Immature natural killer cell (primary cell): Measurements from ENCODE around the gene PLAAT1. TPM values are rescaled to one million over a fixed set of nuclear protein-coding genes. Genes with fewer than 3 reads are reported as not detected.

ENCODE experiments used
- DNase-seq, 3 donors: peaks; one replicate each; pipeline ENCODE4 v3.0.0; 2022; ENCODE audit warnings: mixed read lengths in 1 of 3
- H3K27ac Mint-ChIP-seq, 6 donors: one replicate each; pipeline ENCODE4 v1.8.0; 2020; ENCODE audit warnings: mixed read lengths in 6 of 6, mild to moderate bottlenecking in 5 of 6, inconsistent platforms in 4 of 6, moderate library complexity in 3 of 6
- H3K27me3 Mint-ChIP-seq, 3 donors: one replicate each; pipeline ENCODE4 v1.8.0; 2020 to 2021; ENCODE audit warnings: low read depth in 3 of 3, mild to moderate bottlenecking in 3 of 3, mixed read lengths in 3 of 3, moderate library complexity in 3 of 3, inconsistent platforms in 1 of 3
- H3K36me3 Mint-ChIP-seq, 3 donors: one replicate each; pipeline ENCODE4 v1.8.0; 2020; ENCODE audit warnings: mixed read lengths in 3 of 3, inconsistent platforms in 2 of 3, mild to moderate bottlenecking in 2 of 3
- H3K4me1 Mint-ChIP-seq, 2 donors: one replicate each; pipeline ENCODE4 v1.8.0; 2020; ENCODE audit warnings: inconsistent platforms in 2 of 2, mild to moderate bottlenecking in 2 of 2, mixed read lengths in 2 of 2, moderate library complexity in 1 of 2
- H3K4me3 Mint-ChIP-seq, 5 donors: one replicate each; pipeline ENCODE4 v1.8.0; 2020; ENCODE audit warnings: mild to moderate bottlenecking in 5 of 5, mixed read lengths in 5 of 5, inconsistent platforms in 3 of 5, moderate library complexity in 3 of 5
- H3K9me3 Mint-ChIP-seq, 6 donors: one replicate each; pipeline ENCODE4 v1.8.0; 2020; ENCODE audit warnings: mild to moderate bottlenecking in 6 of 6, mixed read lengths in 6 of 6, inconsistent platforms in 4 of 6, moderate library complexity in 3 of 6
- polyA plus RNA-seq, 3 donors: library from polyadenylated mRNA; unstranded; fragments of 300-500 nt; fragmentation: Illumina TruSeq; gene quantifications; one replicate each; pipeline ENCODE4 v1.2.3, GENCODE V29; 2021

Gene PLAAT1
- polyA plus RNA-seq, 3 donors from 2014 or later = 0.32 TPM; not detected in 2

DNA sequence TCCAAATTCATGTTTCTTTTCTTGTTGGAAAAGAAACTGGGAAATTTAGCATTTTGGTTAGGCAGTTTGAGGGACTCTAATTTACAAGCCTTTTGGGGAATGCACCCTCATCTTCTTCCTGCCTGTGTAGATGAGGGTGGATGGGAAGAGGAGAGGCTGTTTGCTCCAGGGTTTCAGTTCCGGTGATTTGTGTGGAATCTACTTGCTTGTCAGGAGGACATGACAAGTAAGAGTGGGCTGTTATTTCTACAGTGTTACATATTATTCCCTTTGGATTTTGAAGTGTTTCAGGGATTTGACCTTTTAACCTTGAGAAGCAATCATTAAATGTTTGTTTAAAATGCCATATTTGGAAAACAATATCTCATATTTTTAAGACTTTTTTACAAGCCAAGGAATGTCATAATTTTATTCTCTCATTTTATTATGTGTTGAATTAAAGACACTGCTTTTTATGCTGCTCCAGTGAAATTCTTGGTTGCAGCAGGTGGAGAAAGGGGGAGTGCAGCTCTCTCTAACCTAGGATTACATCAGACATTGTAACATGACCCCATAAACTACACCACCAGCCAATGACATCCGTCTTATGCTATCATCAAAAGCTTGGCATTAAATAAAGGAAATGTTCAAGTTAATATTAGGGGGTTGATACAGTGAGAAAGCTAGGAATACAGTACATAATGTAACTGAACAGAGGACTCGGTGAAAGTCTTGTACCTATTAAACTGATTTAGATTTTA lies 30.2 kb downstream of the PLAAT1 start:
- Mint-ChIP-seq H3K27ac (no peak overlapping the region), H3K9me3 (peaks cover 0 to 6% (median 0%) of the 10 kb centered on the region in 6 donors), H3K27me3 (peaks cover 0 to 2% (median 0%) of the 10 kb centered on the region in 3 donors), H3K4me3 (no peak overlapping the region), H3K36me3 (no peaks in the 10 kb centered on the region), H3K4me1 (no peaks in the 10 kb centered on the region)
- DNase-seq = no peak

DNA sequence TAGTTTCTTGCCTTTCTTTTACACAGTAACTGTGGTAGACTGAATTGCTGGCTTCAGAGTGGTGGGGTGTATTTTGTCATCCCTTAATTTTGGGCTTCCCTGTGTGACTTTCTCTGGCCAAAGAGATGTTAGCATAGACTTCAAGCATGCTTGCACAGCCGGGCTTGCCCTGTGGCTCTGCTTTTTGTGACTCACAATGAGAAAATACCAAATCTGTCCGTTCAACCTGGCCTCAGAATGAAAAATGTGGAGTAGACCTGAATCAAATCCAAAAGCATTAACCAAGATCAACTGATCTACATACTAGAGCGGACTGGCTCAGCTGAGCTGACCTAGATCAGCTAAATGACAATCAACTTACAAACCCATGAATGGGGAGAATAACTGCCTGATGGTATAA lies 51.4 kb downstream of the PLAAT1 start:
- Mint-ChIP-seq H3K4me1 (no peaks in the 10 kb centered on the region), H3K9me3 (peaks cover 0 to 22% (median 6%) of the 10 kb centered on the region in 6 donors), H3K4me3 (no peak overlapping the region), H3K36me3 (no peaks in the 10 kb centered on the region), H3K27ac (no peak overlapping the region), H3K27me3 (no peaks in the 10 kb centered on the region)
- no peak for DNase-seq

DNA sequence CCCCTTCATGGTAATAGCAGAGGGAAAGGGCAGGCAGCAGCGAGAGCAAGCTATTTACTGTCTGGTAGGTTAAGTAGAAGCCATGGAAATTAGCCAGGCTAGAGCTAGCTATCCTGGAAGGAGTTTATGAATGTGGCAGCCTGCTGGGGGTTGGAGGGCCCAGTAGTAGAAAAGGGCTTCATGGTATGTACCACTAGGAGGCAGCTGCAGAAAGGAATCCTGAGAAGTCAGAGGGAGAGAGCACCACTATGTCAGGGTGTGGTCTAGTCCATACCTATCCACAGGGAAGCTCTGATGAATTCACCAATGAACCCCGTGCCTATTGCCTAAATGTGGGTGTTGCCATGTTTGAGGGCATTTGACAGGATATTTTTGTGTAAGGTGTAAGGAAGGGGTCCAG lies 55.0 kb downstream of the PLAAT1 start:
- no peak overlapping the region for H3K4me3 Mint-ChIP-seq
- H3K4me1 Mint-ChIP-seq = no peaks in the 10 kb centered on the region
- no peak overlapping the region for H3K27ac Mint-ChIP-seq
- peaks cover 0 to 9% (median 5%) of the 10 kb centered on the region in 6 donors for H3K9me3 Mint-ChIP-seq
- DNase-seq = no peak
- H3K27me3 Mint-ChIP-seq = no peaks in the 10 kb centered on the region
- H3K36me3 Mint-ChIP-seq = no peaks in the 10 kb centered on the region

DNA sequence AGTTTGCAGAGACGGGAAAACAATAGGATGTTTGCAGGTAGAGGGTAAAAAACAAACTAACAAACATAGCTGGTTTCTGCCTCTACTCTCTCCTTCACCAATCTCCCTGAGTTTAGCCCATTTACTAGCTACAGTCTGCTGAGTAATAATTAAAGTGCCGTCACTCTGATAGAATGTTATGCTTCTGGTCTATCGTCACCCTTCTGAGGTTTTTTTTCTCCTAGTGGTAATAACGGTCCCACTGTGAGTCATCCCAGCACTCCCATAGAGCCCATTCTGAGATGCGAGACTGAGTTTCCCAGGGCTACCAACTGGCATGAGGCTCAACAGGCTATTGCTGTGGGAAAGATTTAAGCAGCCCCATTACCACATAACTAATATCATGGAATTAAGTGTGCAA lies 56.4 kb downstream of the PLAAT1 start:
- Mint-ChIP-seq H3K4me3 (no peak overlapping the region), H3K36me3 (no peaks in the 10 kb centered on the region), H3K4me1 (no peaks in the 10 kb centered on the region)

DNA sequence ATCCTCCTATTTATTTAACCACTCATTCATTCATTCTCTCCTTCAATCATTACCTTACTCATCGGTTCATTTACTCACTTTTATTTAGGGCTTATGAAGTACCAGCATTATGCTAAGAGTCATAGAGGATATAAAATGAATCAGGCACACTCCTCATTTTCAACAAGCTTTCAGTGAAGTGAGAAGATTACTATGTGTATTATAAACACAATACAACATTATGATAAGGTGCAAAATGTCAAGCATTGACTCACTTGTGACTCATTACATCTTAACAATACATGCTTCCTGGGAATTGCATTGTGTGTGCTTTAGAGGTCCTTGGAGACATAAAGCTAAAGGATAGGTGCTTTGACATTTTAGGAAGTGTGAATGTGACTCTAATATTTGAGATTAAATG lies 60.4 kb downstream of the PLAAT1 start:
- no peaks in the 10 kb centered on the region for H3K36me3 Mint-ChIP-seq

More for the DNA sequence above, 56.4 kb downstream of the PLAAT1 start:
- Mint-ChIP-seq H3K9me3 (peaks cover 0 to 8% (median 3%) of the 10 kb centered on the region in 6 donors), H3K27me3 (no peaks in the 10 kb centered on the region), H3K27ac (no peak overlapping the region)
- no peak for DNase-seq

DNA sequence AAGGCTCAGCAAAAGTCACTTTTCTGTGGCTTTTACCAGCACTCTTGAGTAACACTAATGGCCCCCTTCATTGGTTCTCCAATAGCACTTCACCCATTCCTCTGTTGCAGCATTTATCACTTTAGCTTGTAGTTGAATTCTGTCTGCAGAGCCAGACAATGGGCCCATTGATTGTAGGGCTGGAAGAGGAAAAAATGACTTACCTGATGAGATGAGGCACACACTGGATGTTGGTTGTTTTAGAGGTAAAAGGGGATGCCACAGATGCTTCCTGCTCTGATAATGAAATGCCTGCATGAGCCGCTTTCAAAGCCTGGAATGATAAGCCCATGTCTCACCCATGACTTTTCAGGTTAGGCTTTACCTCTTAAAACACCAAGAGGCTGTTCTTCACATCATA lies 64.3 kb downstream of the PLAAT1 start:
- no peak overlapping the region for H3K4me3 Mint-ChIP-seq
- H3K27ac Mint-ChIP-seq = no peak overlapping the region
- DNase-seq = no peak
- H3K9me3 Mint-ChIP-seq = peaks cover 0 to 7% (median under 1%) of the 10 kb centered on the region in 6 donors
- H3K36me3 Mint-ChIP-seq = no peaks in the 10 kb centered on the region
- no peaks in the 10 kb centered on the region for H3K4me1 Mint-ChIP-seq
- peaks cover 0 to 2% (median under 1%) of the 10 kb centered on the region in 3 donors for H3K27me3 Mint-ChIP-seq

More for the DNA sequence above, 60.4 kb downstream of the PLAAT1 start:
- DNase-seq = no peak
- Mint-ChIP-seq H3K4me3 (no peak overlapping the region), H3K4me1 (no peaks in the 10 kb centered on the region), H3K9me3 (peaks cover 0 to 4% (median under 1%) of the 10 kb centered on the region in 6 donors), H3K27ac (no peak overlapping the region), H3K27me3 (no peaks in the 10 kb centered on the region)

DNA sequence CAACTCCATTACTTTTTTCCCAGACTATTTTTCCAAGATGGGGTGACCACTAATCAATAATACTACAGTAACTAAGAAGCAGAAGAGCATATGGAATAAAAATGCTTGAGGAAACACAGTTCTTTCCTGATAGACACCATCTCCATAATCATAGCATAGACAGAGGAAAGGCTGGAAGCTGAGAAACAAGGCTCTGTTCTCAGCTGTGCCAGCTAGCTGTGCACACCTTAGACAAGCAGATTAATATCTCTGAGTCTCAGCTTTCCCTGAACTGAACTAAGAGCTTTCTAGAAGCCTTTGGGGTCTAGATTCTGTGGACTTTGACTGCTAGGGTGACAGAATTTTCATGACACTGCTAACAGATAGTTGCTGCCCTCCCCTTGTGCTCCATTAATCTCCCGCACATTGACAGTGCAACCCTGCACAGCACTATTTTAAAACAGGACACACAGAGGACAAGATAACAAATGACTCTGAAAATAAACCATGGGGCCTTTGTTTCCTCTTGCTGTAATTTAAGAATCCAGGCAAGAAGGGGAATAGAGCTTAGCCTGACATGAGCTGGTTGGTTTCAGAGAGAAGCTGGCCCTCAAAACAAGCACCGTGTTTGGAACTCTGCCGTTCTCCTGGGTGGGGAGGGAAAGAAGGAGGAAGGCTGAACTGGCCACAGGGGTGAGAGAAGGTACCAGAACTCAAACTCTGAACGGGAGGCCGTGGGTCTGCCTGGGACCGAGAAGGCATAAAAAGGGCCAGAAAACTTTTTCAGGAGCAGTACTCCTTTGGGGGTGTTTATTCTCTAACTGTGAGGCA lies 70.1 kb downstream of the PLAAT1 start:
- Mint-ChIP-seq H3K27me3 (peaks cover 0 to 2% (median 1%) of the 10 kb centered on the region in 3 donors), H3K4me3 (no peak overlapping the region), H3K36me3 (no peaks in the 10 kb centered on the region), H3K4me1 (no peaks in the 10 kb centered on the region), H3K27ac (no peak overlapping the region), H3K9me3 (peaks cover 0 to 7% (median 0%) of the 10 kb centered on the region in 6 donors)
- DNase-seq = no peak

DNA sequence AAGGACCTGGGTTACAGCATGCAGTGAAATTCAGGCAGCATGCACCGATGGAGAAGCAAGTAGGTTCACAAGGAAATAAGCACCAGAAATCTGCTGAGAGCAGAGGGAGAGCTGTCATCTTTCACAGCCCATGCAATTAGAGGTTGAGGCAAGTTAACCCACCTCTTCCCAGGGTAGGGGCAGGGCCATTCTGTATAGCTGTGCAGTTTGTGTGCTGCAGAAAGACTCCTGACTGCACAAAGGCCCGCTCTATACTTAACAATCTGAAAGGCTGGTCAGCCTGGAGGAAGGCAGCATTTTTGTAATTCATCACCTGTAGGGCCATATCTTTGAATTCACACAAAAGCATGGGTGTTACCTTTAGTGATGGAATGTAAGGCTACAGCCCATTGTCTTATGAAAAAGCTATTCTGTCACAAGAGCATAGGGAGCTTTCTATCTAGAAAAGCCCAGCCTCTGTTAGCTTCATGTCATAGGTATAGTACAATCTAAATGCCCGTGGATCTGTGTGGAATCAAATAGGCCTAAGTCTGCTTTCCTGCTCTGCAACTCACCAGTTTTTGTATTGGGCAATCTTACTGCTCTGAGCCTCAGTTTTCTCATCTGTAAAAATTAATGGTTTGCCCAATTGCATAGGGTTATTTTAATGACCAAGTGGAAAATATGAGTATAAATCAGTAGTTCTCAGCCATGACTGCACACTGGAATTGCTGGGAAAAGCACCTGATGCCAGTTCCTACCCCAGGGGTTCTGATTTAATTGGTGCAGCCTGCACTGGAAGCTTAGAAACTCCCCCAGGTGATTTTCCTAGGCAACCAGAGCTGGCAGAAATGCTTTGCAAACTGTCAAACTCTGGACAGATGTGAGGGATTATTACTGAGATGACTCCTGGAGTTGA lies 72.3 kb downstream of the PLAAT1 start:
- Mint-ChIP-seq H3K36me3 (no peaks in the 10 kb centered on the region), H3K27ac (no peak overlapping the region), H3K4me1 (no peaks in the 10 kb centered on the region), H3K27me3 (peaks cover 0 to 2% (median 1%) of the 10 kb centered on the region in 3 donors), H3K9me3 (peaks cover 0 to 7% (median 0%) of the 10 kb centered on the region in 6 donors), H3K4me3 (no peak overlapping the region)
- DNase-seq = no peak

DNA sequence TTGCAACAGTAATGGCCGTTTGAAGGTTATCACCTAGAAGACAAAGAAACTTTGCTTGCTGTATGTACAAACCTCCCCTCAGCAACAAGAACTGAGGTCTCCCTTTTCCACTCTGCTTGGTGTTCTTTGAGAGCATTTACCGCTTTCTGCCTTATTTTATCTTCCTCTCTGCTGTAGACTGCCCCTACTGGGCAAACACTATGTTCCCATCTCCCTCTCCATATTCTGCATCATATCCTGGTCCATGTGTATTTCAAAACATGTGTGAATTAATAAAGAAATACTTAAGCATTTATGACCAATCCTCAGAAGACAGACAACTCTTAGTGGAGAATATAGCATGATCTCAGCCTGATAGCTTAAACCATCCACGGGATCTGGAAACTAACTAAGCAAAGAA lies 73.1 kb downstream of the PLAAT1 start:
- Mint-ChIP-seq H3K4me1 (no peaks in the 10 kb centered on the region), H3K4me3 (no peak overlapping the region), H3K27me3 (peaks cover 0 to 2% (median 1%) of the 10 kb centered on the region in 3 donors), H3K36me3 (no peaks in the 10 kb centered on the region), H3K9me3 (peaks cover 0 to 7% (median 0%) of the 10 kb centered on the region in 6 donors), H3K27ac (no peak overlapping the region)
- no peak for DNase-seq

DNA sequence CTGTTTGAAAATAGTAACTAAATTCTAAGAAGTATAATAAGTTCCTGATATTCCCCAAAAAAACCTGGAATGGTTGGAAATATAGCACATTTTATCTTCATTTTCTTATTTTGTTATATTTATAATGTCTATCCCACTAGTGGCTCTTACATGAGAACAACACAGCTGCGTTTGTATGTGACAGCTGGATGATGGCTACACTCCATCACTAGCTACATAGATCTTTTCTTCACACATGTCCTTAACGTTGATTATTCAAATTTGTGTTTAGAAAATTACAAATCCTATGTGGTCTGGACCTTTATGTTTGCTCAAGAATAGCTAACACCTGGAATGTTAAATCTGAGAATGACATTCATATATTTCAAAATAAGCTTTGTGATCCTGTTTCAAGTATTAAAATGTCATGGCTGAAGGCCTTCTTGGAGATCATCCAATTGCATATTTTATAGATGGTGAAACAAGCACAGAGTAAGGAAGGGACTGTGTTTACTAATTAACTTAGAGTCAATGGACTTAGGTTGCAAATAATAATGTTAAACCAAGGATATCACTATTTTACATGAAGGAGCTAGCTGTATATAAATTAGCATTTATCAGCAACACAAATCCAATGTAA lies 76.8 kb downstream of the PLAAT1 start:
- Mint-ChIP-seq H3K27ac (no peak overlapping the region), H3K27me3 (no peaks in the 10 kb centered on the region), H3K36me3 (no peaks in the 10 kb centered on the region), H3K4me3 (no peak overlapping the region), H3K4me1 (no peaks in the 10 kb centered on the region), H3K9me3 (peaks cover 0 to 5% (median 0%) of the 10 kb centered on the region in 6 donors)
- DNase-seq = no peak

Other genes with a start within 250 kb of the PLAAT1 start
- not detected for gene ATP13A5, start 137.5 kb downstream of the PLAAT1 start, polyA plus RNA-seq